ENCODE data around the gene MAVS.

Gene MAVS

DNA sequence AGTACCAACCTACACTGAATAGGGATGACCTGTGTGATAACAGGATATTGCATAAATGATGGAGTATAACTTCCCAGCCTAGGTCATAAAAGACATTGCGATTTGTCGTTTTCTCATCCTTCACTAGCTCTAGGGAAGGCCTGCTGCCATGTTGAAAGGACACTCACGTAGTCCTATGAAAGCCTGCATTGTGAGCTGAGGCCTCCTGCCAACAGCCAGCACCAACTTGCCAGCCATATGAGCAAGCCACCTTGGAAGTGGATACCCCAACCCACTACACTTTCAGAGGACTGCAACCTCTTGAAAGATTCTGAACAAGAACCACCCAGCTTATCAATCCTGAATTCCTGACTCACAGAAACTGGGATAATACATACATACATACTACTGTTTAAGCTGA, 39.1 kb downstream of the MAVS start:
- ATAC-seq = no peak
- TF ChIP-seq ZFP30 (CRISPR knock-in tag; IDR thresholded peaks at IDR 0.05) (no peak), ZFP3 (CRISPR knock-in tag; IDR thresholded peaks at IDR 0.05) (no peak), OSR1 (CRISPR knock-in tag; IDR thresholded peaks at IDR 0.05) (no peak), PPARA (CRISPR knock-in tag; IDR thresholded peaks at IDR 0.05; ENCODE audit: borderline replicate concordance) (no peak), ZNF8 (CRISPR knock-in tag; IDR thresholded peaks at IDR 0.05) (no peak), TOX (CRISPR knock-in tag; IDR thresholded peaks at IDR 0.05; ENCODE audit: borderline replicate concordance) (no peak), ISL1 (CRISPR knock-in tag; IDR thresholded peaks at IDR 0.05) (no peak), RARB (CRISPR knock-in tag; IDR thresholded peaks at IDR 0.05) (no peak), TCF4 (CRISPR knock-in tag; IDR thresholded peaks at IDR 0.05; ENCODE audit: borderline replicate concordance) (no peak), ZNF70 (CRISPR knock-in tag; IDR thresholded peaks at IDR 0.05) (no peak), ARNTL (CRISPR knock-in tag; IDR thresholded peaks at IDR 0.05; ENCODE audit: borderline replicate concordance, low read depth) (no peak), SNAI2 (CRISPR knock-in tag; IDR thresholded peaks at IDR 0.05) (no peak), ZNF565 (CRISPR knock-in tag; conservative IDR thresholded peaks at IDR 0.05; ENCODE audit: low read depth) (no peak)
- TF ChIP-seq, protein P1, sequence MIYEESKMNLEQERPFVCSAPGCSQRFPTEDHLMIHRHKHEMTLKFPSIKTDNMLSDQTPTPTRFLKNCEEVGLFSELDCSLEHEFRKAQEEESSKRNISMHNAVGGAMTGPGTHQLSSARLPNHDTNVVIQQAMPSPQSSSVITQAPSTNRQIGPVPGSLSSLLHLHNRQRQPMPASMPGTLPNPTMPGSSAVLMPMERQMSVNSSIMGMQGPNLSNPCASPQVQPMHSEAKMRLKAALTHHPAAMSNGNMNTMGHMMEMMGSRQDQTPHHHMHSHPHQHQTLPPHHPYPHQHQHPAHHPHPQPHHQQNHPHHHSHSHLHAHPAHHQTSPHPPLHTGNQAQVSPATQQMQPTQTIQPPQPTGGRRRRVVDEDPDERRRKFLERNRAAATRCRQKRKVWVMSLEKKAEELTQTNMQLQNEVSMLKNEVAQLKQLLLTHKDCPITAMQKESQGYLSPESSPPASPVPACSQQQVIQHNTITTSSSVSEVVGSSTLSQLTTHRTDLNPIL (CRISPR knock-in tag; IDR thresholded peaks at IDR 0.05; ENCODE audit: low read depth) = no peak
- TF ChIP-seq, protein P2, sequence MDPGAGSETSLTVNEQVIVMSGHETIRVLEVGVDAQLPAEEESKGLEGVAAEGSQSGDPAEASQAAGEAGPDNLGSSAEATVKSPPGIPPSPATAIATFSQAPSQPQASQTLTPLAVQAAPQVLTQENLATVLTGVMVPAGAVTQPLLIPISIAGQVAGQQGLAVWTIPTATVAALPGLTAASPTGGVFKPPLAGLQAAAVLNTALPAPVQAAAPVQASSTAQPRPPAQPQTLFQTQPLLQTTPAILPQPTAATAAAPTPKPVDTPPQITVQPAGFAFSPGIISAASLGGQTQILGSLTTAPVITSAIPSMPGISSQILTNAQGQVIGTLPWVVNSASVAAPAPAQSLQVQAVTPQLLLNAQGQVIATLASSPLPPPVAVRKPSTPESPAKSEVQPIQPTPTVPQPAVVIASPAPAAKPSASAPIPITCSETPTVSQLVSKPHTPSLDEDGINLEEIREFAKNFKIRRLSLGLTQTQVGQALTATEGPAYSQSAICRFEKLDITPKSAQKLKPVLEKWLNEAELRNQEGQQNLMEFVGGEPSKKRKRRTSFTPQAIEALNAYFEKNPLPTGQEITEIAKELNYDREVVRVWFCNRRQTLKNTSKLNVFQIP (CRISPR knock-in tag; IDR thresholded peaks at IDR 0.05; ENCODE audit: borderline replicate concordance, low read depth) = no peak
- TF ChIP-seq, protein P3, sequence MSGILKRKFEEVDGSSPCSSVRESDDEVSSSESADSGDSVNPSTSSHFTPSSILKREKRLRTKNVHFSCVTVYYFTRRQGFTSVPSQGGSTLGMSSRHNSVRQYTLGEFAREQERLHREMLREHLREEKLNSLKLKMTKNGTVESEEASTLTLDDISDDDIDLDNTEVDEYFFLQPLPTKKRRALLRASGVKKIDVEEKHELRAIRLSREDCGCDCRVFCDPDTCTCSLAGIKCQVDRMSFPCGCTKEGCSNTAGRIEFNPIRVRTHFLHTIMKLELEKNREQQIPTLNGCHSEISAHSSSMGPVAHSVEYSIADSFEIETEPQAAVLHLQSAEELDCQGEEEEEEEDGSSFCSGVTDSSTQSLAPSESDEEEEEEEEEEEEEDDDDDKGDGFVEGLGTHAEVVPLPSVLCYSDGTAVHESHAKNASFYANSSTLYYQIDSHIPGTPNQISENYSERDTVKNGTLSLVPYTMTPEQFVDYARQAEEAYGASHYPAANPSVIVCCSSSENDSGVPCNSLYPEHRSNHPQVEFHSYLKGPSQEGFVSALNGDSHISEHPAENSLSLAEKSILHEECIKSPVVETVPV (CRISPR knock-in tag; IDR thresholded peaks at IDR 0.05) = no peak

DNA sequence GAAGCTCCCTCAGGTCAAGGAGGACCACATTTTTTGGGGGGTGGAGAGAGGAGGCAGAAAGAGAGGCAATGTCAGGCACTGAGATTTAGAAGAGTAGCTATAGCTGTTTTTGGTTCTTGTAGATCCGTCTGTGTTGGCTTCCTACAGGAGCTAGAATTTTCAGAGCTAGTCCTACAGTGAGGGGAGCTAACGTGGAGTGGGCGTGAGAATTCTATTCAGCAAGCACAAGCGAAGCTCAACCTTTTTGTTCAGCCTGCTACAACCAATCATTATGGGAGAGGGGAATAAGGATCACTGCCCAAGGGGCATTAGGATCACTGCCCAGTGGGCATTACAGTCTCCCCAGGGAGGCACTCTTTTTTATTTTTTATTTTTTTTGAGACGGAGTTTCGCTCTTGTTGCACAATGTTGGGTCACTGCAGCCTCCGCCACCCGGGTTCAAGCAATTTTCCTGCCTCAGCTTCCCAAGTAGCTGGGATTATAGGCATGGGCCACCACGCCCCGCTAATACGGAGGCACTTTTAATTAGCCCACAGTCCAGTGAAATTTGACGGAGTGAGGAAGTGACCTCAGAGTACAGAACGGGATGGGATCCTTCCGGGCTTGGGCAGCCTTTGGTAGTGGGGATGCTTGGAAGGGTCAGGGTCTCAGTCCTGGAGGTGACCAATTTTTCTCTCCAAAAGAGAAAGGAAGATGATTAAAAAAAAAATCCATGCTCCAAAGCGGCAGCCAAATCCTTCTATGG, 41.4 kb downstream of the MAVS start:
- peak; percentile 44 for ATAC-seq
- TF ChIP-seq GLIS3 (CRISPR knock-in tag; IDR thresholded peaks at IDR 0.05) (no peak), ESRRG (CRISPR knock-in tag; IDR thresholded peaks at IDR 0.05) (no peak), ZNF565 (CRISPR knock-in tag; conservative IDR thresholded peaks at IDR 0.05; ENCODE audit: low read depth) (no peak), ISL1 (CRISPR knock-in tag; IDR thresholded peaks at IDR 0.05) (no peak), RARB (CRISPR knock-in tag; IDR thresholded peaks at IDR 0.05) (no peak), TCF4 (CRISPR knock-in tag; IDR thresholded peaks at IDR 0.05; ENCODE audit: borderline replicate concordance) (no peak), SNAI2 (CRISPR knock-in tag; IDR thresholded peaks at IDR 0.05) (no peak), TOX (CRISPR knock-in tag; IDR thresholded peaks at IDR 0.05; ENCODE audit: borderline replicate concordance) (no peak), OSR1 (CRISPR knock-in tag; IDR thresholded peaks at IDR 0.05) (no peak), ZFP30 (CRISPR knock-in tag; IDR thresholded peaks at IDR 0.05) (no peak), PPARA (CRISPR knock-in tag; IDR thresholded peaks at IDR 0.05; ENCODE audit: borderline replicate concordance) (no peak), ARNTL (CRISPR knock-in tag; IDR thresholded peaks at IDR 0.05; ENCODE audit: borderline replicate concordance, low read depth) (no peak)
- TF ChIP-seq, protein P2 (CRISPR knock-in tag; IDR thresholded peaks at IDR 0.05; ENCODE audit: borderline replicate concordance, low read depth) = no peak
- TF ChIP-seq, protein P4, sequence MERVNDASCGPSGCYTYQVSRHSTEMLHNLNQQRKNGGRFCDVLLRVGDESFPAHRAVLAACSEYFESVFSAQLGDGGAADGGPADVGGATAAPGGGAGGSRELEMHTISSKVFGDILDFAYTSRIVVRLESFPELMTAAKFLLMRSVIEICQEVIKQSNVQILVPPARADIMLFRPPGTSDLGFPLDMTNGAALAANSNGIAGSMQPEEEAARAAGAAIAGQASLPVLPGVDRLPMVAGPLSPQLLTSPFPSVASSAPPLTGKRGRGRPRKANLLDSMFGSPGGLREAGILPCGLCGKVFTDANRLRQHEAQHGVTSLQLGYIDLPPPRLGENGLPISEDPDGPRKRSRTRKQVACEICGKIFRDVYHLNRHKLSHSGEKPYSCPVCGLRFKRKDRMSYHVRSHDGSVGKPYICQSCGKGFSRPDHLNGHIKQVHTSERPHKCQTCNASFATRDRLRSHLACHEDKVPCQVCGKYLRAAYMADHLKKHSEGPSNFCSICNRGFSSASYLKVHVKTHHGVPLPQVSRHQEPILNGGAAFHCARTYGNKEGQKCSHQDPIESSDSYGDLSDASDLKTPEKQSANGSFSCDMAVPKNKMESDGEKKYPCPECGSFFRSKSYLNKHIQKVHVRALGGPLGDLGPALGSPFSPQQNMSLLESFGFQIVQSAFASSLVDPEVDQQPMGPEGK (CRISPR knock-in tag; IDR thresholded peaks at IDR 0.05; ENCODE audit: borderline replicate concordance) = no peak
- TF ChIP-seq, protein P3 (CRISPR knock-in tag; IDR thresholded peaks at IDR 0.05) = no peak
- TF ChIP-seq, protein P1 (CRISPR knock-in tag; IDR thresholded peaks at IDR 0.05; ENCODE audit: low read depth) = no peak
